22Rv1 (cell line): Measurements from ENCODE around the gene PMPCA.

Experiments used
- ZFX ChIP-seq: fragments of 450-650 bp; IDR thresholded peaks from 2 replicates; pipeline ENCODE4 v1.6.1; 2017; ENCODE audit warnings: antibody characterized with exemption, borderline replicate concordance
- TF ChIP-seq, protein P1 (sequence below): fragments of 450-650 bp; IDR thresholded peaks from 2 replicates; pipeline ENCODE4 v1.5.1; 2017; ENCODE audit warnings: mild to moderate bottlenecking

GRCh38 chr9:136401173-136401922, 9.1 kb upstream of the PMPCA start:
- TF ChIP-seq, protein P1, sequence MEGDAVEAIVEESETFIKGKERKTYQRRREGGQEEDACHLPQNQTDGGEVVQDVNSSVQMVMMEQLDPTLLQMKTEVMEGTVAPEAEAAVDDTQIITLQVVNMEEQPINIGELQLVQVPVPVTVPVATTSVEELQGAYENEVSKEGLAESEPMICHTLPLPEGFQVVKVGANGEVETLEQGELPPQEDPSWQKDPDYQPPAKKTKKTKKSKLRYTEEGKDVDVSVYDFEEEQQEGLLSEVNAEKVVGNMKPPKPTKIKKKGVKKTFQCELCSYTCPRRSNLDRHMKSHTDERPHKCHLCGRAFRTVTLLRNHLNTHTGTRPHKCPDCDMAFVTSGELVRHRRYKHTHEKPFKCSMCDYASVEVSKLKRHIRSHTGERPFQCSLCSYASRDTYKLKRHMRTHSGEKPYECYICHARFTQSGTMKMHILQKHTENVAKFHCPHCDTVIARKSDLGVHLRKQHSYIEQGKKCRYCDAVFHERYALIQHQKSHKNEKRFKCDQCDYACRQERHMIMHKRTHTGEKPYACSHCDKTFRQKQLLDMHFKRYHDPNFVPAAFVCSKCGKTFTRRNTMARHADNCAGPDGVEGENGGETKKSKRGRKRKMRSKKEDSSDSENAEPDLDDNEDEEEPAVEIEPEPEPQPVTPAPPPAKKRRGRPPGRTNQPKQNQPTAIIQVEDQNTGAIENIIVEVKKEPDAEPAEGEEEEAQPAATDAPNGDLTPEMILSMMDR, result no peak
- no peak for TF ChIP-seq ZFX
